ENCODE measurements around the gene EDC3. TPM values are rescaled to one million over a fixed set of nuclear protein-coding genes. Genes with fewer than 3 reads are reported as not detected.

Gene EDC3
- polyA plus RNA-seq, 1 experiment: 44.2 TPM

DNA sequence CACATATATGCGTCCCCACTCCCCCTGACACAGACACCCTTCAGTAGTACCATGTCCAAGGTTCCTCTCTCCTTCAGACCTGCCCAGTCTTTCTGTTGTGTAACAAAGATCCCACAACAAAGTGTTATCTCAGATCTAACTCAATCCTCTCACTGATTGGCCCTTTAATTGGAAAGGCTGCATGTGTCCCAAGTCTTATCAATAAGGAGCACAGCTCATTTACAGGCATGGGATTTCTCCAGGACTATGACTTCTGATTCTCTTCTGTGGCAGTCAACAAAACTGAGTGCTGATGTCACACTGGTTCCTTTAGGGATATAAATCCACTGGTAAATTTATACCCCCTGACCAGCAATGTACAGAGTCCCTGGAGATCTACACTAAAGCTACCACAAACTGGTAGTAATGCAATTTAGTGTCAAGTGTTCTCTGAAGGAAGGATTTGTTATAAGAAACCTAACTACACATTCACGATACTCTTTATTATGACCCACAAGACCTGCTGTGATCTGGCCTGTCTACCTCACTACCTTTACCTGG, 52.1 kb downstream of the EDC3 start:
- ChIA-PET POLR2A (no interaction called here), CTCF (interaction anchor here (0.9 to 2.3 kb wide), 4 partner anchors 9 to 307 kb away, joined by 3 to 21 read pairs (median 5); no protein-coding TSS in a partner anchor)
- Histone ChIP-seq H3K36me3 (ENCODE audit: control insufficient read depth, insufficient read depth, low read length) (peaks cover 12% of the 10 kb centered on the region), H3K4me3 (ENCODE audit: low read depth, low read length) (no peak overlapping the region), H3K27me3 (ENCODE audit: control insufficient read depth, insufficient read depth, low read length) (no peaks in the 10 kb centered on the region)
- TF ChIP-seq, protein P1, sequence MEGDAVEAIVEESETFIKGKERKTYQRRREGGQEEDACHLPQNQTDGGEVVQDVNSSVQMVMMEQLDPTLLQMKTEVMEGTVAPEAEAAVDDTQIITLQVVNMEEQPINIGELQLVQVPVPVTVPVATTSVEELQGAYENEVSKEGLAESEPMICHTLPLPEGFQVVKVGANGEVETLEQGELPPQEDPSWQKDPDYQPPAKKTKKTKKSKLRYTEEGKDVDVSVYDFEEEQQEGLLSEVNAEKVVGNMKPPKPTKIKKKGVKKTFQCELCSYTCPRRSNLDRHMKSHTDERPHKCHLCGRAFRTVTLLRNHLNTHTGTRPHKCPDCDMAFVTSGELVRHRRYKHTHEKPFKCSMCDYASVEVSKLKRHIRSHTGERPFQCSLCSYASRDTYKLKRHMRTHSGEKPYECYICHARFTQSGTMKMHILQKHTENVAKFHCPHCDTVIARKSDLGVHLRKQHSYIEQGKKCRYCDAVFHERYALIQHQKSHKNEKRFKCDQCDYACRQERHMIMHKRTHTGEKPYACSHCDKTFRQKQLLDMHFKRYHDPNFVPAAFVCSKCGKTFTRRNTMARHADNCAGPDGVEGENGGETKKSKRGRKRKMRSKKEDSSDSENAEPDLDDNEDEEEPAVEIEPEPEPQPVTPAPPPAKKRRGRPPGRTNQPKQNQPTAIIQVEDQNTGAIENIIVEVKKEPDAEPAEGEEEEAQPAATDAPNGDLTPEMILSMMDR (IDR thresholded peaks at IDR 0.05; ENCODE audit: insufficient read depth, low read depth, low read length): no peak
- DNase-seq (ENCODE audit: low read depth): no peak

DNA sequence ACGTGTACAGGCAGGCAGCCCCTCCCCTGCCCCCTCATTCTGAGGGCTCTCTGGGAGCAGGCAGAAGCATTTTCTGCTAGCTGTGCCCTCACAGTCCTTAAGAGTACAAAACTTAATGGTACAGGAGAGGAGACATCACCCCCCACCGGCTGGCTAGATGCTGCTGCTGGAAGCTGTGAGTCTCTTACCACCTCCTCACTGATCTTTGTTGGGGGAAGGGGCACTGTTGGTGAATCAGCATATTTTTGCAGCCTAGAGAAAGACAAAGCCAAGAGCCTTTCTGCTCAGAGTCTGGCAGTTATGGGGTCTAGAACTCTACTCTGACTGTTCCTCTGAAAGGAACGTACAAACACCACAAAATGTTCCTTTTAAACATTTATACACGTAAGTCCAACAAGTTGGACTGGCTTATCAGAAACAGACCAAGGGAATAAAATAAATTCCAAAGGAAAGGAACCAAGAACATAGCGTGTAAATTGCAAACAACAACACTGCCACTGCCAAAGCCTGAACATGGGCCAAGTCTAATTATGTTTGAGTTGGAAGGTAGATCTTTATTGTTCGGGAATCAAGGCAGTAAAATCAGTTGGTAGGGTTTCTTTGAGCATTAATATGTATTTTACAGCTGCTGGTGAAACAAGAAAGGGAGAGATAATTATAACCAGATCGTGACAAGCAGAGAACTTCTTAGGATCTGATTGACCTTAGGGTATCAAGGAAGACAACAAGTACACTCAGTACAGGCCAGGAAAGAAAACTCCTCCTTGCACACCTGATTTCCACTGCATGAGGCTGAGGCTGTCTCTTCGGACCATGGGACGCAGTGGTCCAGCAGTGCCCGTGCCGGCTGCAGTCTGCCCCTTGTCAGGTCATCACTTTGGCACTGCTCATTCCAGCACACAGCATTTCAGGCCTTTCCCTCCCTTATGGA, 52.8 kb downstream of the EDC3 start:
- ChIA-PET POLR2A (no interaction called here), CTCF (interaction anchor here (1.5 to 22.3 kb wide), 3 partner anchors 10 to 308 kb away, joined by 3 to 563 read pairs (median 21); partner anchors contain the start of gene CSK)
- Histone ChIP-seq H3K27me3 (ENCODE audit: control insufficient read depth, insufficient read depth, low read length) (no peaks in the 10 kb centered on the region), H3K4me3 (ENCODE audit: low read depth, low read length) (no peak overlapping the region), H3K36me3 (ENCODE audit: control insufficient read depth, insufficient read depth, low read length) (peaks cover 10% of the 10 kb centered on the region)
- TF ChIP-seq, protein P1 (IDR thresholded peaks at IDR 0.05; ENCODE audit: insufficient read depth, low read depth, low read length): no peak
- DNase-seq (ENCODE audit: low read depth): no peak

DNA sequence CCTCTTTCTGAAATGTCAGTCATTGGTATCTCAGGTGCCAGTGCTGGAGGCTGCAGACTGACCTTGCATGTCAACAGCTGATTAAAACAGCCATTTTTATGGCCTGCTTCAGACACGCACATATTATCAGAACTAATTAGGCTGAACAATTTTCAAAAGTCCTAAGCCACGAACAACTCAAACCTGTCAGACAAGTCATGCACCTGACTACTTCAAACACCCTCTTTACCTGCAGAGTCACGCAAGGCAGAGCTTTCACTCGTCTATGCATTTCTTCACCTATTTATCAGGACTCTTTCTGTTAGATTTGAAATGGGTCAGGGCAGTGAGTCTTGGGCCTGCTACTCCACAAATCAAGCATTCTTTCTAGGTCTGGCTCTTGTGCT, 53.5 kb downstream of the EDC3 start:
- no peak overlapping the region for H3K4me3 ChIP-seq (ENCODE audit: low read depth, low read length)
- DNase-seq (ENCODE audit: low read depth): no peak
- CTCF ChIA-PET: interaction anchor here (0.9 to 22.3 kb wide), 3 partner anchors 10 to 159 kb away, joined by 3 to 563 read pairs (median 21); partner anchors contain the start of gene CSK
- H3K27me3 ChIP-seq (ENCODE audit: control insufficient read depth, insufficient read depth, low read length): no peaks in the 10 kb centered on the region
- POLR2A ChIA-PET: no interaction called here
- peaks cover 13% of the 10 kb centered on the region for H3K36me3 ChIP-seq (ENCODE audit: control insufficient read depth, insufficient read depth, low read length)
- TF ChIP-seq, protein P1 (IDR thresholded peaks at IDR 0.05; ENCODE audit: insufficient read depth, low read depth, low read length): no peak

DNA sequence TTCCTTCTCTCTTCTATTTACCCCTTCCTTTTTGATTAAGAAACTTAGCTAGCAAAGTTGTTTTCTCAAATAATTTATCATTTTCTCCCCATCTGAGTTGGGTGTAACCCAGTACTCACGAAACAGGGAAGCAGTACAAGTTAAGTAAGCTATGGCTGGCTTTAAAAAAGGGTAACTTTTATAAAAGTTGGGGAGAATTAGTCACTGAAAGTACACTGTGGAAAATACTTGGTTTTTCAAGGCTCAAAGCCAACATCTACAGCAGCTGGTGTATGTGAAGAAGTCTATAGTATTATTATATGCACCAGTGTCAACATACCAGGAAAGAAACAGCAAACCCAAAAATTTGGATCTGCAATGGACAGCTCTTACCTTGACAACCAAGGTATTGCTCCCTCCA, 54.7 kb downstream of the EDC3 start:
- Histone ChIP-seq H3K36me3 (ENCODE audit: control insufficient read depth, insufficient read depth, low read length) (peaks cover 18% of the 10 kb centered on the region), H3K4me3 (ENCODE audit: low read depth, low read length) (no peak overlapping the region), H3K27me3 (ENCODE audit: control insufficient read depth, insufficient read depth, low read length) (no peaks in the 10 kb centered on the region)
- no peak for DNase-seq (ENCODE audit: low read depth)
- ChIA-PET CTCF (interaction anchor here (0.6 to 22.3 kb wide), 7 partner anchors 9 to 309 kb away, joined by 3 to 563 read pairs (median 4); partner anchors contain the start of gene CSK), POLR2A (no interaction called here)
- TF ChIP-seq, protein P1 (IDR thresholded peaks at IDR 0.05; ENCODE audit: insufficient read depth, low read depth, low read length): no peak

DNA sequence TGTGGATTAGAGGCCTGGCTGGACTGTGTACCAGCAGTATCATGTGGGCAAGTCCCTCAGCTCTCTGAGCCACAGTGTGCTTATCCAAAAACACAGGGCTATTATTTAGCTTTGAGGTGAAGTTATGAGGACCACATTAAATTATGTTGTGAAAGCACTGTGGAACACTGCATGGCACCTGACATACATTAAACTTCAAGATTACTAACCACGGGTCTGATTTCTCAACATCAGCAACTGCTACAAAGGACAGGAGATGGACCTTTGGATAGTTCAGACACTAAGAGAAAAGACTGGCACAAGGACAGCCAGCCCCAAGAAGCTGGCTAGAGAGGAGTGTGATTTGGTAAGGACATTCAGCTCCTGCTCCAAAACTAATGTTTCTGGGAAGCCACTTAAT, 58.8 kb downstream of the EDC3 start:
- TF ChIP-seq, protein P1 (IDR thresholded peaks at IDR 0.05; ENCODE audit: insufficient read depth, low read depth, low read length): no peak
- CTCF ChIA-PET: interaction anchor here (1.4 to 22.3 kb wide), 7 partner anchors 8 to 263 kb away, joined by 3 to 563 read pairs (median 21); partner anchors contain the start of genes CLK3 and CSK
- peaks cover 32% of the 10 kb centered on the region for H3K36me3 ChIP-seq (ENCODE audit: control insufficient read depth, insufficient read depth, low read length)
- H3K4me3 ChIP-seq (ENCODE audit: low read depth, low read length): no peak overlapping the region
- POLR2A ChIA-PET: interaction anchor here (0.6 kb wide), 1 partner anchor 103 kb away, joined by 3 read pairs; no protein-coding TSS in a partner anchor
- no peaks in the 10 kb centered on the region for H3K27me3 ChIP-seq (ENCODE audit: control insufficient read depth, insufficient read depth, low read length)
- DNase-seq (ENCODE audit: low read depth): no peak

Data from BJ (cell line).